ENCODE measurements around the gene OR6B3.
A peak's percentile ranks its signal among the peaks of the same experiment; 100 is the strongest.
"Not testable (repeated sequence)": the region's sequence is repeated elsewhere in the genome, so short reads cannot be mapped to it uniquely, and the experiment has no call there.

OR6B3 gene

GRCh38 chr2:240053173-240054155 lies at the start of gene OR6B3:
Gene OR6B3, minus strand, starts transcription at chr2:240053521.
- no peak for DNase-seq

- no peak for DNase-seq
Observed at GRCh38 chr2:240098349-240098748, 45.0 kb upstream of the OR6B3 start.

GRCh38 chr2:240095556-240096523 lies 42.5 kb upstream of the OR6B3 start:
- DNase-seq, result no peak

- no peak for DNase-seq
Observed at GRCh38 chr2:240089306-240089705, 36.0 kb upstream of the OR6B3 start.

GRCh38 chr2:240086563-240086962 lies 33.2 kb upstream of the OR6B3 start:
- DNase-seq, result no peak

GRCh38 chr2:240078631-240079030 lies 25.3 kb upstream of the OR6B3 start:
- no peak for DNase-seq

- DNase-seq, result no peak
Observed at GRCh38 chr2:240077442-240077841, 24.1 kb upstream of the OR6B3 start.

GRCh38 chr2:240074545-240074944 lies 21.2 kb upstream of the OR6B3 start:
- DNase-seq, result no peak

- DNase-seq, result no peak
Observed at GRCh38 chr2:240070907-240071306, 17.6 kb upstream of the OR6B3 start.

GRCh38 chr2:240069829-240070228 lies 16.5 kb upstream of the OR6B3 start:
- no peak for DNase-seq

- DNase-seq, result no peak
Observed at GRCh38 chr2:240068193-240068592, 14.9 kb upstream of the OR6B3 start.

- no peak for DNase-seq
Observed at GRCh38 chr2:240066489-240066888, 13.2 kb upstream of the OR6B3 start.

GRCh38 chr2:240064898-240065297 lies 11.6 kb upstream of the OR6B3 start:
- DNase-seq, result no peak

GRCh38 chr2:240060977-240061591 lies 7.8 kb upstream of the OR6B3 start:
- no peak for DNase-seq

- peak in 1 of 2 experiments; percentile 6 for DNase-seq
Observed at GRCh38 chr2:240056678-240057077, 3.4 kb upstream of the OR6B3 start.

- no peak for DNase-seq
Observed at GRCh38 chr2:240055177-240055917, 2.0 kb upstream of the OR6B3 start.

- no peak for DNase-seq
Observed at GRCh38 chr2:240052524-240052923, 797 bp downstream of the OR6B3 start.

GRCh38 chr2:240051697-240052096 lies 1.6 kb downstream of the OR6B3 start:
- DNase-seq, result no peak

GRCh38 chr2:240050278-240050677 lies 3.0 kb downstream of the OR6B3 start:
- DNase-seq, result no peak

- DNase-seq, result no peak
Observed at GRCh38 chr2:240048237-240048636, 5.1 kb downstream of the OR6B3 start.

GRCh38 chr2:240045098-240045497 lies 8.2 kb downstream of the OR6B3 start:
- no peak for DNase-seq

GRCh38 chr2:240044096-240044495 lies 9.2 kb downstream of the OR6B3 start:
- DNase-seq, result not testable (repeated sequence)
